Right lung (tissue), 5 donors: ENCODE results near the gene GMEB2. TPM values are rescaled to one million over a fixed set of nuclear protein-coding genes. Genes with fewer than 3 reads are reported as not detected.

ENCODE experiments used
- polyA plus RNA-seq, 5 donors: library from polyadenylated mRNA; unstranded; fragments of 120-200 nt; gene quantifications; one replicate each; pipeline versions ENCODE4 v1.2.1 to v1.2.3, GENCODE V29; 2013; ENCODE audit warnings: inconsistent platforms in 1 of 5, low replicate concordance in 1 of 5; ENCODE audit not compliant: insufficient read length in 5 of 5, insufficient read depth in 1 of 5

GMEB2 gene
- polyA plus RNA-seq, 5 donors, result 7.7 to 13.5 (median 9.9) TPM

Other genes with a start within 250 kb of the GMEB2 start
- 10 to 100 TPM in 4 of 5 donors, 1 to 10 TPM in 1; 7.9 to 25.2 (median 12.4) TPM for gene KCNQ2, start 154.4 kb downstream of the GMEB2 start, polyA plus RNA-seq
- 10 to 100 TPM in 1 of 5 donors, under 1 TPM in 4; 0.36 to 38.6 (median 0.61) TPM for gene EEF1A2, start 128.0 kb downstream of the GMEB2 start, polyA plus RNA-seq
- 100 to 1,000 TPM; 140 to 601 (median 282) TPM for gene PPDPF, start 106.3 kb downstream of the GMEB2 start, polyA plus RNA-seq
- under 1 TPM; 0.43 to 0.82 (median 0.55) TPM for gene PTK6, start 89.7 kb downstream of the GMEB2 start, polyA plus RNA-seq
- gene SRMS, start 79.4 kb downstream of the GMEB2 start, polyA plus RNA-seq, result under 1 TPM; 0.12 to 0.27 (median 0.15) TPM
- gene FNDC11, start 72.9 kb downstream of the GMEB2 start, polyA plus RNA-seq, result under 1 TPM; 0.66 to 0.91 (median 0.71) TPM
- gene HELZ2, start 52.9 kb downstream of the GMEB2 start, polyA plus RNA-seq, result 10 to 100 TPM; 12.2 to 20.9 (median 14.4) TPM
- 10 to 100 TPM; 25.4 to 56.9 (median 37.5) TPM for gene STMN3, start 26.3 kb upstream of the GMEB2 start, polyA plus RNA-seq
- 10 to 100 TPM; 18.9 to 23.2 (median 20.2) TPM for gene RTEL1, start 31.2 kb upstream of the GMEB2 start, polyA plus RNA-seq
- gene TNFRSF6B, start 69.6 kb upstream of the GMEB2 start, polyA plus RNA-seq, result 1 to 10 TPM in 4 of 5 donors, under 1 TPM in 1; 0.98 to 3.3 (median 2.0) TPM
- gene ARFRP1, start 80.9 kb upstream of the GMEB2 start, polyA plus RNA-seq, result 10 to 100 TPM; 26.6 to 40.2 (median 34.3) TPM
- 10 to 100 TPM; 13.1 to 27.1 (median 16.8) TPM for gene ZGPAT, start 80.9 kb upstream of the GMEB2 start, polyA plus RNA-seq
- 1 to 10 TPM; 2.9 to 8.6 (median 5.6) TPM for gene LIME1, start 109.6 kb upstream of the GMEB2 start, polyA plus RNA-seq
- gene SLC2A4RG, start 112.7 kb upstream of the GMEB2 start, polyA plus RNA-seq, result 100 to 1,000 TPM in 3 of 5 donors, 10 to 100 TPM in 2; 52.4 to 206 (median 102) TPM
- 10 to 100 TPM in 3 of 5 donors, 1 to 10 TPM in 2; 8.0 to 15.7 (median 10.3) TPM for gene ZBTB46, start 204.2 kb upstream of the GMEB2 start, polyA plus RNA-seq
- not detected for gene ABHD16B, start 234.4 kb upstream of the GMEB2 start, polyA plus RNA-seq
- 10 to 100 TPM; 81.9 to 93.7 (median 86.7) TPM for gene TPD52L2, start 238.2 kb upstream of the GMEB2 start, polyA plus RNA-seq